LNCAP (cell line): ENCODE measurements around the gene KLHL8.

Experiments
- TF ChIP-seq, protein P1 (sequence below): fragments of 450-650 bp; IDR thresholded peaks from 2 replicates; pipeline ENCODE4 v1.5.1; 2017; ENCODE audit warnings: mild to moderate bottlenecking

KLHL8 gene

DNA sequence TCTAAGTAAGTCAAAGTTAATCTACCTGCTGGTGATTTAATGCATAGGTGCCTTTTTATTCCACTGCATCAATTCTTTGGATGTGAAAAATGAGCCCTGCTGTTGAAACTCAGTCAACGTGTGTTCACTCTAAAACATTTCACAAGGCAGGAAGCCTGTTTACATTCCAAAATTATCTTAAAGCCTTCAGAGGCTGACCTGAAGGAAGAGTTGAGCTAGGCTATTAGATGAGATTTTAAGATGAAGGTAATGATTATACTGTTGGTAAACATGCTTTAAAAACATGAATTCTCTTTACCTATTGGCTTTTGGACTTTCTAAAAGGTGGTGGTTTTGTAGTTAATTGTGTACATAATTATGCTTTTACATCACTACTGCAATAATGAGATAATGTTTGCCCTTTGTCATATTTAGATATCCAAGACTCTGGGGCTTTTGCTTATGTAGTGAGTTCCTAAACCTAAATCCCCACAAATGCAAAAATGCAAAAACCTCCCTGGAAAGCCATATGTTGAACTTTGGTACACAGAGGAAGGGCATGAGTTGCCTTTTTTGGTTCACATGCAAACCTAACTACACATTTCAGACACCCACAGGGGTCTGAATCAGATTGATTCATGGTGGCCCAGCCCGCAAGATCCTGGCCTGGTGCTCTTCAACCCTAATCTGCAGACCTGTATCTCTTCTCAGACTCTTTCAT lies 92.3 kb downstream of the KLHL8 start:
- TF ChIP-seq, protein P1, sequence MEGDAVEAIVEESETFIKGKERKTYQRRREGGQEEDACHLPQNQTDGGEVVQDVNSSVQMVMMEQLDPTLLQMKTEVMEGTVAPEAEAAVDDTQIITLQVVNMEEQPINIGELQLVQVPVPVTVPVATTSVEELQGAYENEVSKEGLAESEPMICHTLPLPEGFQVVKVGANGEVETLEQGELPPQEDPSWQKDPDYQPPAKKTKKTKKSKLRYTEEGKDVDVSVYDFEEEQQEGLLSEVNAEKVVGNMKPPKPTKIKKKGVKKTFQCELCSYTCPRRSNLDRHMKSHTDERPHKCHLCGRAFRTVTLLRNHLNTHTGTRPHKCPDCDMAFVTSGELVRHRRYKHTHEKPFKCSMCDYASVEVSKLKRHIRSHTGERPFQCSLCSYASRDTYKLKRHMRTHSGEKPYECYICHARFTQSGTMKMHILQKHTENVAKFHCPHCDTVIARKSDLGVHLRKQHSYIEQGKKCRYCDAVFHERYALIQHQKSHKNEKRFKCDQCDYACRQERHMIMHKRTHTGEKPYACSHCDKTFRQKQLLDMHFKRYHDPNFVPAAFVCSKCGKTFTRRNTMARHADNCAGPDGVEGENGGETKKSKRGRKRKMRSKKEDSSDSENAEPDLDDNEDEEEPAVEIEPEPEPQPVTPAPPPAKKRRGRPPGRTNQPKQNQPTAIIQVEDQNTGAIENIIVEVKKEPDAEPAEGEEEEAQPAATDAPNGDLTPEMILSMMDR: no peak

DNA sequence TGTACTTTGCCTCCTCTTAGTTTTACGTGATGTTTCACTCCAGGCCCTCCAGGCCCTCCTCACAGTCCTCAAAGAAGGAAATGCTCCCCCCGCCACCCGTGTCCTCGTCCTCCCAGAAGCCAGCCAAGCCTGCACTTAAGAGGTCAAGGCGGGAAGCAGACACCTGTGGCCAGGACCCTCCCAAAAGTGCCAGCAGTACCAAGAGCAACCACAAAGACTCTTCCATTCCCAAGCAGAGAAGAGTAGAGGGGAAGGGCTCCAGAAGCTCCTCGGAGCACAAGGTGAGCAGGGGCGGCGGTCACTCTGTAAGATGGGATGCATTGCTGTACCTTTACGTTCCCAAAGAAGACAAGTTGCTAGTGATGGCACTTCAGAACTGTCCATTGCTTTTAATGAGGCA lies 94.4 kb downstream of the KLHL8 start:
- TF ChIP-seq, protein P1: no peak

DNA sequence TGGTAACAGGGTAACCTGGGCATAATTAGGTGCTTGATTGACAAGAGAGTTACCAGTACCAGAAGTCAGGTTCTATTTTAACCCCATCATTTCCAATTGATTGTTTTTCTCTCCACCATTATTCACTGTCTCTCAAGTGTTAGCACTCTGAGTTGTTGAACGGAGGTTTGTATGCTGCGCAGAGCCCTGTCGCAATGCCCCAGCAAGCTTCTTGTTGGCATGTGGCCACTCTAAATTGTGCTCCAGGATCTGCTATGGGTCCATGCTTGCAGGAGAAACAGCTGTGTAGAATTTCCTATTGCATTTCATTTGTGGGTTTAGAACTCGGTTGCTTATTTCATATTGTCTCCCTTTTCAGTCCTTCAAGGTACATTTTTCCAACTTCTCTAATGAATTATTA lies 98.2 kb downstream of the KLHL8 start:
- TF ChIP-seq, protein P1: no peak

- TF ChIP-seq, protein P1: no peak
Observed at GRCh38 chr4:87121341-87122065, 98.9 kb downstream of the KLHL8 start.

GRCh38 chr4:87120411-87121162 lies 99.8 kb downstream of the KLHL8 start:
- TF ChIP-seq, protein P1: no peak

GRCh38 chr4:87120010-87120409 lies 100.4 kb downstream of the KLHL8 start:
- TF ChIP-seq, protein P1: no peak

GRCh38 chr4:87118826-87119225 lies 101.6 kb downstream of the KLHL8 start:
- TF ChIP-seq, protein P1: no peak
